GM18505 (cell line): ENCODE measurements around the gene CDH23.

Source experiments
- ATAC-seq: cut with Tn5 transposase; IDR thresholded peaks from one replicate; pipeline ENCODE4 v1.9.1; 2021; ENCODE audit not compliant: unreplicated experiment
- POLR2A ChIP-seq: IDR thresholded peaks from 4 replicates; pipeline ENCODE4 v1.6.1; 2011; ENCODE audit warnings: borderline replicate concordance; ENCODE audit not compliant: insufficient read depth, insufficient read length; ENCODE audit errors: extremely low read depth

CDH23 gene

GRCh38 chr10:71773221-71773971 is 376.7 kb downstream of the CDH23 start, which contains the start of gene VSIR:
TSS of gene VSIR (minus strand) at chr10:71773520. CDS start at chr10:71773439, 81 bp downstream.
- TF ChIP-seq POLR2A: peak; percentile 82
- peak; percentile 54 for ATAC-seq

- TF ChIP-seq POLR2A: no peak
- no peak for ATAC-seq
Measured at GRCh38 chr10:71774916-71775702, 378.4 kb downstream of the CDH23 start.

GRCh38 chr10:71776481-71776925 is 379.8 kb downstream of the CDH23 start:
- ATAC-seq: no peak
- no peak for TF ChIP-seq POLR2A

GRCh38 chr10:71777213-71777985 is 380.7 kb downstream of the CDH23 start:
- ATAC-seq: no peak
- no peak for TF ChIP-seq POLR2A

GRCh38 chr10:71778071-71778825 is 381.5 kb downstream of the CDH23 start:
- no peak for TF ChIP-seq POLR2A
- no peak for ATAC-seq

GRCh38 chr10:71779641-71780040 is 382.9 kb downstream of the CDH23 start:
- no peak for ATAC-seq
- TF ChIP-seq POLR2A: no peak

GRCh38 chr10:71780156-71780555 is 383.4 kb downstream of the CDH23 start:
- no peak for TF ChIP-seq POLR2A
- no peak for ATAC-seq

GRCh38 chr10:71780719-71781118 is 384.0 kb downstream of the CDH23 start:
- no peak for TF ChIP-seq POLR2A
- no peak for ATAC-seq

- ATAC-seq: no peak
- TF ChIP-seq POLR2A: no peak
Measured at GRCh38 chr10:71782221-71782916, 385.6 kb downstream of the CDH23 start.

- no peak for TF ChIP-seq POLR2A
- no peak for ATAC-seq
Measured at GRCh38 chr10:71782917-71783490, 386.3 kb downstream of the CDH23 start.

GRCh38 chr10:71783917-71784678 is 387.4 kb downstream of the CDH23 start:
- TF ChIP-seq POLR2A: no peak
- ATAC-seq: no peak
